H9 (cell line): Measurements from ENCODE around the gene CYP19A1. TPM values are rescaled to one million over a fixed set of nuclear protein-coding genes. Genes with fewer than 3 reads are reported as not detected.

Experiments used
- DNase-seq: peaks from one replicate; pipeline ENCODE4 v3.0.0-alpha.2; 2017
- H2AFZ ChIP-seq: one replicate; pipeline ENCODE4 v1.6.1; 2013; ENCODE audit warnings: mild to moderate bottlenecking, low read length, control low read depth, moderate library complexity
- H2AK5ac ChIP-seq: 2 replicates; pipeline ENCODE4 v1.6.1; 2013; ENCODE audit warnings: low read length, control low read depth, mixed read lengths; ENCODE audit not compliant: insufficient read length
- H2BK120ac ChIP-seq: one replicate; pipeline ENCODE4 v1.6.1; 2013; ENCODE audit warnings: low read depth, mild to moderate bottlenecking, low read length, control low read depth, inconsistent platforms; ENCODE audit not compliant: poor library complexity, severe bottlenecking
- H2BK12ac ChIP-seq: 2 replicates; pipeline ENCODE4 v1.6.1; 2013; ENCODE audit warnings: low read length, control low read depth, mixed read lengths, low read depth; ENCODE audit not compliant: insufficient read length
- H2BK15ac ChIP-seq: 2 replicates; pipeline ENCODE4 v1.6.1; 2013; ENCODE audit warnings: low read depth, low read length, control low read depth
- H2BK20ac ChIP-seq: one replicate; pipeline ENCODE4 v1.6.1; 2013; ENCODE audit warnings: low read depth, mild to moderate bottlenecking, low read length, control low read depth, inconsistent platforms; ENCODE audit not compliant: poor library complexity, severe bottlenecking
- H2BK5ac ChIP-seq: 2 replicates; pipeline ENCODE4 v1.6.1; 2013; ENCODE audit warnings: low read length, control low read depth, mixed read lengths; ENCODE audit not compliant: insufficient read length
- H3K14ac ChIP-seq: 2 replicates; pipeline ENCODE4 v1.6.1; 2013; ENCODE audit warnings: low read length, control low read depth; ENCODE audit not compliant: insufficient read depth
- H3K18ac ChIP-seq: 2 replicates; pipeline ENCODE4 v1.6.1; 2013; ENCODE audit warnings: low read depth, mild to moderate bottlenecking, mixed read lengths, low read length, control low read depth; ENCODE audit not compliant: insufficient read length
- H3K23ac ChIP-seq: 2 replicates; pipeline ENCODE4 v1.6.1; 2013; ENCODE audit warnings: low read length, control low read depth, mixed read lengths, low read depth; ENCODE audit not compliant: insufficient read length
- H3K23me2 ChIP-seq: 2 replicates; pipeline ENCODE4 v1.6.1; 2013; ENCODE audit warnings: low read depth, mild to moderate bottlenecking, mixed read lengths, low read length, control low read depth; ENCODE audit not compliant: insufficient read length, poor library complexity, severe bottlenecking
- H3K27ac ChIP-seq: 2 replicates; pipeline ENCODE4 v1.5.1; 2013; ENCODE audit warnings: low read length, control low read depth, mixed read lengths, low read depth; ENCODE audit not compliant: insufficient read length
- H3K27me3 ChIP-seq: 2 replicates; pipeline ENCODE4 v1.6.1; 2013; ENCODE audit warnings: low read length, control low read depth, inconsistent platforms; ENCODE audit not compliant: insufficient read depth
- H3K4ac ChIP-seq: 2 replicates; pipeline ENCODE4 v1.6.1; 2013; ENCODE audit warnings: low read depth, mild to moderate bottlenecking, control low read depth, inconsistent platforms, low read length, moderate library complexity
- H3K4me1 ChIP-seq: 2 replicates; pipeline ENCODE4 v1.6.1; 2013; ENCODE audit warnings: low read length, control low read depth, inconsistent platforms; ENCODE audit not compliant: insufficient read depth
- H3K4me2 ChIP-seq: 2 replicates; pipeline ENCODE4 v1.6.1; 2013; ENCODE audit warnings: low read length, control low read depth, mixed read lengths; ENCODE audit not compliant: insufficient read length, insufficient read depth
- H3K56ac ChIP-seq: 2 replicates; pipeline ENCODE4 v1.6.1; 2013; ENCODE audit warnings: low read depth, mild to moderate bottlenecking, mixed read lengths, low read length, control low read depth; ENCODE audit not compliant: insufficient read length
- H3K79me1 ChIP-seq: 2 replicates; pipeline ENCODE4 v1.6.1; 2013; ENCODE audit warnings: low read depth, mild to moderate bottlenecking, moderate library complexity, low read length, control low read depth, inconsistent platforms; ENCODE audit not compliant: insufficient read depth, poor library complexity, severe bottlenecking
- H3K79me2 ChIP-seq: 2 replicates; pipeline ENCODE4 v1.6.1; 2013; ENCODE audit warnings: low read length, control low read depth, inconsistent platforms; ENCODE audit not compliant: insufficient read depth
- H3K9ac ChIP-seq: 2 replicates; pipeline ENCODE4 v1.6.1; 2013; ENCODE audit warnings: low read length, control low read depth, mixed read lengths; ENCODE audit not compliant: insufficient read length; ENCODE audit errors: extremely low read depth
- H3K9me3 ChIP-seq: one replicate; pipeline ENCODE4 v1.6.1; 2013; ENCODE audit warnings: low read depth, low read length, inconsistent platforms; ENCODE audit not compliant: control insufficient read depth
- H3T11ph ChIP-seq: one replicate; pipeline ENCODE4 v1.6.1; 2013; ENCODE audit warnings: mild to moderate bottlenecking, low read length, control low read depth, inconsistent platforms
- H4K20me1 ChIP-seq: one replicate; pipeline ENCODE4 v1.6.1; 2013; ENCODE audit not compliant: control insufficient read depth, insufficient read length, insufficient read depth
- H4K5ac ChIP-seq: 2 replicates; pipeline ENCODE4 v1.6.1; 2013; ENCODE audit warnings: low read depth, mild to moderate bottlenecking, mixed read lengths, low read length, control low read depth; ENCODE audit not compliant: insufficient read length
- H4K8ac ChIP-seq: replicated peaks from 2 replicates; pipeline ENCODE4 v1.6.1; 2013; ENCODE audit warnings: low read length, control low read depth, mixed read lengths, low read depth; ENCODE audit not compliant: insufficient read length
- H4K91ac ChIP-seq: 2 replicates; pipeline ENCODE4 v1.6.1; 2013; ENCODE audit warnings: low read depth, mild to moderate bottlenecking, moderate library complexity, mixed read lengths, low read length, control low read depth; ENCODE audit not compliant: insufficient read length
- H3K27ac Mint-ChIP-seq, 3 experiments: 2 replicates in 2 of 3; 3 replicates in 1 of 3; pipeline ENCODE4 v1.8.0; 2020 to 2021; ENCODE audit warnings: mixed read lengths in 3 of 3, mild to moderate bottlenecking in 1 of 3, moderate library complexity in 1 of 3
- H3K27me3 Mint-ChIP-seq: 2 replicates; pipeline ENCODE4 v1.8.0; 2021; ENCODE audit warnings: low read depth, mild to moderate bottlenecking, moderate library complexity, mixed read lengths
- H3K36me3 Mint-ChIP-seq, 3 experiments: 2 replicates in 2 of 3; 3 replicates in 1 of 3; pipeline ENCODE4 v1.8.0; 2020 to 2021; ENCODE audit warnings: low read depth in 3 of 3, mixed read lengths in 3 of 3; ENCODE audit not compliant: insufficient read depth in 1 of 3
- H3K4me1 Mint-ChIP-seq, 2 experiments: 2 replicates each; pipeline ENCODE4 v1.8.0; 2020; ENCODE audit warnings: mixed read lengths in 2 of 2
- H3K4me3 Mint-ChIP-seq, 2 experiments: 2 replicates in 1 of 2; 3 replicates in 1 of 2; pipeline ENCODE4 v1.8.0; 2020 to 2021; ENCODE audit warnings: mild to moderate bottlenecking in 2 of 2, mixed read lengths in 2 of 2, moderate library complexity in 1 of 2
- H3K9me3 Mint-ChIP-seq, 2 experiments: 2 replicates in 1 of 2; 3 replicates in 1 of 2; pipeline ENCODE4 v1.8.0; 2020; ENCODE audit warnings: mild to moderate bottlenecking in 2 of 2, mixed read lengths in 2 of 2, moderate library complexity in 1 of 2
- WGBS: extraction: QIAGEN DNeasy Blood & Tissue Kit; methylation state at CpG from one replicate; pipeline ENCODE4 v1.1.7; 2013; ENCODE audit warnings: missing lambda C conversion rate, low lambda C conversion rate, mixed read lengths; ENCODE audit not compliant: insufficient read length; ENCODE audit errors: extremely low coverage; 5-methylcytosine and 5-hydroxymethylcytosine counted together
- total RNA-seq: library from RNA; stranded (reverse); gene quantifications from 2 replicates; pipeline ENCODE4 v1.2.1, GENCODE V29; 2021
- TF ChIP-seq, protein P1 (sequence below): fragments of 200-600 bp; sonication (generic); conservative IDR thresholded peaks from 3 replicates; pipeline ENCODE4 v1.8.0; 2021; ENCODE audit warnings: antibody characterized with exemption, mild to moderate bottlenecking

Gene CYP19A1
- total RNA-seq, 1 experiment from 2014 or later = not detected

DNA sequence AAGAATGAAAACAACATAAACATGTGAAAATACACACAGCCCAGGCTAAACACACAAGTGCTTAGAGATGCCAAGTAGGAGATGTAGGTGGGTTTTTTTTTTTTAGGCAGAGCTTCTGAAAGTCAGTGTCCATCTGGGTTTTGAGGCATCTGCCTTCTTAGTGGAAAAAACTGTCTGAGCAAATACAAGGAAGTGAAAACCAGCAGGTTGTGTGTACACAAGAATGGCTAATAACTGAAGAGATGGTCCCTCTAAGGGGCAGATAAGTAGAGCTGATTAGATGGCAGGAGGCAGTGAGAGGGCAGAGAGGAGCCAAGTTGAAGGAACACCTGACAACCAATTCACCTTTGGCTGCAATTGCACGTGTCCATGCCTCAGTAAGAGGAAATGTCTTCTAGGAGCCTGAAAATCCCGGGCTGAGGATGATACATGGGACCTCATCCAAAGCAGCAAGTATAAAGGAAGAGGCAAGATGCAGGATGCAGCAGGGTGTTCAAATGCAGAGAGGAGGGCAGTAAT, 34.9 kb downstream of the CYP19A1 start:
- H3K27ac ChIP-seq = no peak overlapping the region
- Mint-ChIP-seq H3K4me3 (no peak overlapping the region), H3K9me3 (no peaks in the 10 kb centered on the region), H3K27me3 (peaks cover 15% of the 10 kb centered on the region), H3K4me1 (peaks cover 3% of the 10 kb centered on the region in 2 experiments; a peak in 3 of 4 replicates), H3K27ac (no peak overlapping the region), H3K36me3 (no peaks in the 10 kb centered on the region)
- H3K9ac ChIP-seq = no peak overlapping the region
- no peaks in the 10 kb centered on the region for H3K23me2 ChIP-seq
- no peak overlapping the region for H3K4ac ChIP-seq
- no peak overlapping the region for H2BK5ac ChIP-seq
- H2AFZ ChIP-seq = no peak overlapping the region
- no peak overlapping the region for H3K23ac ChIP-seq
- WGBS = no CpG with 5 or more reads among the region's 2 CpGs
- H4K5ac ChIP-seq = no peak overlapping the region
- H4K91ac ChIP-seq = no peak overlapping the region
- H2BK15ac ChIP-seq = no peak overlapping the region
- no peak overlapping the region for H3K14ac ChIP-seq
- H2BK12ac ChIP-seq = no peak overlapping the region
- H3K4me2 ChIP-seq = no peak overlapping the region
- DNase-seq = no peak
- H2BK20ac ChIP-seq = no peak overlapping the region
- H3K4me1 ChIP-seq = no peaks in the 10 kb centered on the region
- no peaks in the 10 kb centered on the region for H3K9me3 ChIP-seq
- no peaks in the 10 kb centered on the region for H3K79me1 ChIP-seq
- H4K20me1 ChIP-seq = no peaks in the 10 kb centered on the region
- no peak overlapping the region for H3K18ac ChIP-seq
- no peak overlapping the region for H4K8ac ChIP-seq
- H3K27me3 ChIP-seq = no peaks in the 10 kb centered on the region
- H3K79me2 ChIP-seq = no peaks in the 10 kb centered on the region
- H3T11ph ChIP-seq = no peak overlapping the region
- H3K56ac ChIP-seq = no peak overlapping the region
- no peak overlapping the region for H2BK120ac ChIP-seq
- no peak overlapping the region for H2AK5ac ChIP-seq
- TF ChIP-seq, protein P1, sequence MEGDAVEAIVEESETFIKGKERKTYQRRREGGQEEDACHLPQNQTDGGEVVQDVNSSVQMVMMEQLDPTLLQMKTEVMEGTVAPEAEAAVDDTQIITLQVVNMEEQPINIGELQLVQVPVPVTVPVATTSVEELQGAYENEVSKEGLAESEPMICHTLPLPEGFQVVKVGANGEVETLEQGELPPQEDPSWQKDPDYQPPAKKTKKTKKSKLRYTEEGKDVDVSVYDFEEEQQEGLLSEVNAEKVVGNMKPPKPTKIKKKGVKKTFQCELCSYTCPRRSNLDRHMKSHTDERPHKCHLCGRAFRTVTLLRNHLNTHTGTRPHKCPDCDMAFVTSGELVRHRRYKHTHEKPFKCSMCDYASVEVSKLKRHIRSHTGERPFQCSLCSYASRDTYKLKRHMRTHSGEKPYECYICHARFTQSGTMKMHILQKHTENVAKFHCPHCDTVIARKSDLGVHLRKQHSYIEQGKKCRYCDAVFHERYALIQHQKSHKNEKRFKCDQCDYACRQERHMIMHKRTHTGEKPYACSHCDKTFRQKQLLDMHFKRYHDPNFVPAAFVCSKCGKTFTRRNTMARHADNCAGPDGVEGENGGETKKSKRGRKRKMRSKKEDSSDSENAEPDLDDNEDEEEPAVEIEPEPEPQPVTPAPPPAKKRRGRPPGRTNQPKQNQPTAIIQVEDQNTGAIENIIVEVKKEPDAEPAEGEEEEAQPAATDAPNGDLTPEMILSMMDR = no peak
